Measurements from ENCODE around the gene SLC38A7.
"Not testable (repeated sequence)": the region's sequence is repeated elsewhere in the genome, so short reads cannot be mapped to it uniquely, and the experiment has no call there.

Gene SLC38A7

DNA sequence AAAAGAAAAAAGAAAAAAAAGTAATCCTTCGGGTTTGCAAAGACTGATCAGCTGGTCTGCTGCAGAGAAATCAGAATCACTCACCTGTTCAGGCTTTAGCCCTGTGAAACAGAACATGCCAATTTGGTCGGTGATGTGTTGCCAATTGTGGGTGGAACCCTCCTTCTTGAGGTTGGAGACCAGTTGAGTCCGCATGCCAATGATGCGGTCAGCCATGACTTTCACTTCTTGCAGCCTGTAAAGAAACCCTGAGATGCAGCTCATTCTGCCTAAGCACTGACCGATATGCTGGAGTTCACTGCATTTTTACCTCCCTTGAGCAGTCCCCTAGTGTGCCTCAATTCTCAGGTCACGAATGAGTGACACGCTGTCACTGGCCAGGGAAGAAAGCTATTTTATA lies 24.8 kb upstream of the SLC38A7 start:
- TF ChIP-seq, protein P1, sequence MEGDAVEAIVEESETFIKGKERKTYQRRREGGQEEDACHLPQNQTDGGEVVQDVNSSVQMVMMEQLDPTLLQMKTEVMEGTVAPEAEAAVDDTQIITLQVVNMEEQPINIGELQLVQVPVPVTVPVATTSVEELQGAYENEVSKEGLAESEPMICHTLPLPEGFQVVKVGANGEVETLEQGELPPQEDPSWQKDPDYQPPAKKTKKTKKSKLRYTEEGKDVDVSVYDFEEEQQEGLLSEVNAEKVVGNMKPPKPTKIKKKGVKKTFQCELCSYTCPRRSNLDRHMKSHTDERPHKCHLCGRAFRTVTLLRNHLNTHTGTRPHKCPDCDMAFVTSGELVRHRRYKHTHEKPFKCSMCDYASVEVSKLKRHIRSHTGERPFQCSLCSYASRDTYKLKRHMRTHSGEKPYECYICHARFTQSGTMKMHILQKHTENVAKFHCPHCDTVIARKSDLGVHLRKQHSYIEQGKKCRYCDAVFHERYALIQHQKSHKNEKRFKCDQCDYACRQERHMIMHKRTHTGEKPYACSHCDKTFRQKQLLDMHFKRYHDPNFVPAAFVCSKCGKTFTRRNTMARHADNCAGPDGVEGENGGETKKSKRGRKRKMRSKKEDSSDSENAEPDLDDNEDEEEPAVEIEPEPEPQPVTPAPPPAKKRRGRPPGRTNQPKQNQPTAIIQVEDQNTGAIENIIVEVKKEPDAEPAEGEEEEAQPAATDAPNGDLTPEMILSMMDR (conservative IDR thresholded peaks at IDR 0.05; ENCODE audit: low read depth, low read length): no peak
- no peak overlapping the region for H3K4me3 ChIP-seq (ENCODE audit: low read depth, low read length)
- no peak for DNase-seq (ENCODE audit: low read depth)

DNA sequence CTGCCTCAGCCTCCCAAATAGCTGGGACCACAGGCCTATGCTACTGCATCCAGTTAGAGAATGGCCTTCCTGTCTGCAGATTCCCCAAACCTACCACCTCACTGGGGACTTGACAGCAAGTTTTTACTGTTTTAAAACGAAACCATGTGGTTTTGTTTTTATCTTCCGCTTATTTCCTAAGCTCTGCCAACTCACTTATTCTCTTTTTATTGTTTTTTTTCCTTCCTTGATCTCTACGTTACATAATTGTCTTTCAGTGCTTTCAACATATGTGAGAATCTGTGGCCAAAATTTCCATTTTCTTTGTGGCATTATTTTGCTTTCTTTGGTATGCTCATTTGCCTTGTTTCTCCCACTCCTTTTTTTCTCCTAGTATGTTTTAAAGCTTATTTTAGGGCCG lies 14.6 kb upstream of the SLC38A7 start:
- TF ChIP-seq, protein P1 (conservative IDR thresholded peaks at IDR 0.05; ENCODE audit: low read depth, low read length): no peak
- no peak for DNase-seq (ENCODE audit: low read depth)
- no peak overlapping the region for H3K4me3 ChIP-seq (ENCODE audit: low read depth, low read length)

DNA sequence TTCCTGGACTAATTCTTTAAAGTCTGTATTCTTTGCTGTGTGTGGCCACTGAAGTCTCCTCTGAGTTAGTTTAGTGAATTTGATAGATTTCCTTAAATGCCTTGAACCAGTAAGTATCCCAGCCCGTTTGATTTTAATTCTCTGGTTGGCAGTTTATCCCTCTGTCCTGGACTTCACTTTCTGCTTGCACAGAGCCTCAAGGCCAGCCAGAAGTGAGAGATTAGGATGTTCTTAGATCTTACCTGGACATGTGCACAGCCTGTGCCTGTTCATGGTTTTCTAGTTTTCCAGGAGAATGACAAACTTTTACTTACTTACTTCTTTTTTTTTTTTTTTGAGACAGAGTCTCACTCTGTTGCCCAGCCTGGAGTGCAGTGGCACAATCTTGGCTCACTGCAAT lies 10.8 kb upstream of the SLC38A7 start:
- TF ChIP-seq, protein P1 (conservative IDR thresholded peaks at IDR 0.05; ENCODE audit: low read depth, low read length): no peak
- DNase-seq (ENCODE audit: low read depth): no peak
- no peak overlapping the region for H3K4me3 ChIP-seq (ENCODE audit: low read depth, low read length)

DNA sequence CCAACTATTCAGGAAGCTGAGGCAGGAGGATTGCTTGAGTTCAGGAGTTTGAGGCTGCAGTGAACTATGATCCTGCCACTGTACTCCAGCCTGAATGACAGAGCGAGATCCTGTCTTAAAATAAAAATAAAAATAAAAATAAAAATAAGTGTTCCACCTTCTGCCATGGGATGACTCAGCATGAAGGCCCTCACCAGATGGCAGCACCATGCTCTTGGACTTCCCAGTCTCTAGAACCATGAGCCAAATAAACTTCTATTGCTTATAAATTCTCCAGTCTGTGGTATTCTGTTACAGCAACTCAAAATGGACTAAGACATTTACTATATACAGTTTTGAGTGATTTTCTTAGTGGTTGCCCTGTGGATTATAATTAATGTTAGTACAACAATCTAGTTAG lies 7.9 kb upstream of the SLC38A7 start:
- no peak overlapping the region for H3K4me3 ChIP-seq (ENCODE audit: low read depth, low read length)
- DNase-seq (ENCODE audit: low read depth): no peak
- TF ChIP-seq, protein P1 (conservative IDR thresholded peaks at IDR 0.05; ENCODE audit: low read depth, low read length): no peak

DNA sequence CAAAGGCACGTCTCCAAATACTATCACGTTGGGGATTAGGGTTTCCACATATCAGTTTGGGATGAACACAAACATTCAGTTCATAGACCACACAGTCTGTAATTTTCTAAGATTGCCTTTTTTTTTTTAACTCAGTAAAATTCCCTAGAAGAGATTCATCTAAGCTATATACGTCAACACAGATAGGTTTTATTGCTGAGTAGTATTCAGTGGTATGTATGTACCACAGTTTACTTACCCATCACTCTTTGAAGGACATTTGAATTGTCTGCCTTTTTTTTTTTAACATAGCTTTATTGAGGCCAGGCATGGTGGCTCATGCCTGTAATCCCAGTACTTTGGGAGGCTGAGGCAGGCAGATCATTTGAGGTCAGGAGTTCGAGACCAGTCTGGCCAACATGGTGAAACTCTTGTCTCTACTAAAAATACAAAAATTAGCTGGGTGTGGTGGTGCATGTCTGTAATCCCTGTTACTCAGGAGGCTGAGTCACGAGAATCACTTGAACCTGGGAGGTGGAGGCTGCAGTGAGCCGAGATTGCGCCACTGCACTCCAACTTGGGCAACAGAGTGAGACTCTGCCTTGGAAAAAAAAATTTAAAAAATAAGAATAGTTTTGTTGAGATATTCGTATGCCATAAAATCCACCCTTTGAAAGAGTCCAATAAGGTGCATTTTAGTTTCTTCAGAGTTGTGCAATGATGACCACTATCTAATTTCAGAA lies 2.6 kb upstream of the SLC38A7 start:
- not testable (repeated sequence) for H3K4me3 ChIP-seq (ENCODE audit: low read depth, low read length)
- peak; percentile 25 for DNase-seq (ENCODE audit: low read depth)

DNA sequence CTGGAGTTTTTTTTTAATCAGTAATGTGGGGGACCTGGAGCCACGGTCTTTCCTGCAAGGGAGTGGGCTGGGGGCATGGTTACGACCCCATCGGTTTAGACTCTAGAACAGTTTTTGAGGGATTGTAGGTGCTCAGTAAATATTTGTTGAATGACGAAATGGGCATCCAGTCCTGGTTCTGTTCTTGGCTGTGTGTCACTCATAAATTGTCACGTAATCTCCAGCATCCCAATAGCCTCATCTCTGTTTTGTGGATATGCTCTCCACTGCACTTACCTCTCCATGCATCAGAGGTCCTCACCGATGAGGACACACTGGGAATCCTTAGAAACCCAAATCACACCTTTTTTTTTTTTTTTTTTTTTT lies 497 bp upstream of the SLC38A7 start:
- H3K4me3 ChIP-seq (ENCODE audit: low read depth, low read length): no peak overlapping the region
- TF ChIP-seq, protein P1 (conservative IDR thresholded peaks at IDR 0.05; ENCODE audit: low read depth, low read length): no peak
- no peak for DNase-seq (ENCODE audit: low read depth)

DNA sequence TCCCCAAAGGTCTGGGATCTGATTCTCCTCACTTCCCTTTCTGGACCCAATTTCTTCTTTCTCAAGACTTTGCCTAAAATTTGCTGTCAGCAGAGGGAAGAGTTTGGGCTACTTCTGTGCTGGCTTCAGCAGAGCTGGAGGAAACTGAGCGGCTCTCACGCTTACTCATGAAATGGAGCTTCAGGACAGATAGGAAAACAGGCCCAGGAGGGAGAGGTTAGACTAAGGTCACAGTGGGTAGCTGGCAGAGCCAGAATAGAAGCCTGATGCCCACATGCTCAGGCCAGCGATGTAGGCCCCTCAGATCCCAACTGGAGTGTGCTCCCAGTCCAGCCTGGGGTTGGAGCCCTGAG lies 593 bp downstream of the SLC38A7 start:
- TF ChIP-seq, protein P1 (conservative IDR thresholded peaks at IDR 0.05; ENCODE audit: low read depth, low read length): no peak
- peak; percentile 35 for DNase-seq (ENCODE audit: low read depth)
- peak overlapping the region; percentile 100 for H3K4me3 ChIP-seq (ENCODE audit: low read depth, low read length)
